GM18498 (cell line): ENCODE results near the gene CUEDC2.
A peak's percentile ranks its signal among the peaks of the same experiment; 100 is the strongest.

Source experiments
- ATAC-seq: cut with Tn5 transposase; IDR thresholded peaks from one replicate; pipeline ENCODE4 v1.9.1; 2021; ENCODE audit warnings: mild to moderate bottlenecking, moderate library complexity; ENCODE audit not compliant: unreplicated experiment

Gene CUEDC2

DNA sequence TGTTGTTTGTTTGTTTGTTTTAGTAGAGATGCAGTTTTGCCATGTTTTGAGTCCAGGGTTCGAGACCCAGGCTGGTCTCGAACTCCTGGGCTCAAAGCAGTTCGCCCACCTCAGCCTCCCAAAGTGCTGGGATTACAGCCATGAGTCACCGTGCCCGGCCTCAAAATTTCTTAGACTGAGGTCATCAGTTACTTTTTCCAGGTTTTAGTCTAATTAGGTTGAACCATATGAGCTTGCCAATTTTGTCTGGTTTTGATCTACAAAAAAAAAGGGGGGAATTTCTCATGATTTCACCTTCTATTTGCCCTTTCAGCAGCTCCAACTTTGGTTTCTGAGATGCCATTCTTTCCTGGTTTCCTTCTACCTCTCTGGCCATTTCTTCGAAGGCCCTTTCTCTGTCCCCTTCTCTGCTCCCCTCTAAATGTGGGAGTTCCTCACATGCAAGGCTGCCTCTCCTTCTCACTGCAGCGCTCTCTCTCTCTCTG, 5.5 kb downstream of the CUEDC2 start:
- no peak for ATAC-seq

DNA sequence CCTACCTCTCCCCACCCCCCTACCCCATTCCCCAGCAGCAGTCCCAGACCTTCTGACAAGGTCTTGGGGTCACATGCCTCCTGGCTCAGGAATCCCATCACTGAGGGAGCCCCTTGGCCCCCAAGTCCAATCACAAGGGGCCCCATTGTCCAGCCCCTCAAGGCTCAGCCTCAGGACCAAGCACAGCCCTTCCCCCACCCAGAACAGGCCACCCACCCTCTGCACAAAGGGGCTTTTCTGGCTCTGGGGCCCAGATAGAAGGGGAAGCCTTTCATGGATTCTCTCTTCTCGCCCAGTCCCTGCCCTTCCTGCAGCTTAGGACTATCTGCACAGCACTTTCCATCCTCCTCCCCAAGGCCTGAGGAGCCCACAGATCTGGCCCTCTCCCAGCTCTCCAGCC, 6.9 kb downstream of the CUEDC2 start:
- ATAC-seq, result no peak

DNA sequence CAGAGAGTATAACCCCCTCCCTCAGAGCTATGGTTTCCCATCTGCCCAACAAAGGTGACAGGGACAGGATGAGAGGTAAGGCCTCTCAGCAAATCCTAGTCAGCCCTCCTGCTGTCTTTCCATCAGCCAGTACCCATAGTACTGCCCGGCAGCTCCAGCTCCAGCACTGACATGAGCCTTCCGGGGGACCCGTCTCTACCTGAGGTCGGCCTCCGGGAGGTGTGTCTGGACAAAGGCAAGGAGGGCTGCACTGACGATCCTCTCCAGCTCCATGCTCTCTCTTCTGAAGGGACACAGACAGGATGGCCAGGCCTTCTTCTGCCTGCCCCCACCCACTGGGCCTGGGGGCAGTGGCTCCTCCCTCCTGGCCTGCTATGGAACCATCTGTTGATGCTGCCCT, 7.5 kb downstream of the CUEDC2 start:
- no peak for ATAC-seq

GRCh38 chr10:102424145-102424544, 8.2 kb downstream of the CUEDC2 start:
- no peak for ATAC-seq

DNA sequence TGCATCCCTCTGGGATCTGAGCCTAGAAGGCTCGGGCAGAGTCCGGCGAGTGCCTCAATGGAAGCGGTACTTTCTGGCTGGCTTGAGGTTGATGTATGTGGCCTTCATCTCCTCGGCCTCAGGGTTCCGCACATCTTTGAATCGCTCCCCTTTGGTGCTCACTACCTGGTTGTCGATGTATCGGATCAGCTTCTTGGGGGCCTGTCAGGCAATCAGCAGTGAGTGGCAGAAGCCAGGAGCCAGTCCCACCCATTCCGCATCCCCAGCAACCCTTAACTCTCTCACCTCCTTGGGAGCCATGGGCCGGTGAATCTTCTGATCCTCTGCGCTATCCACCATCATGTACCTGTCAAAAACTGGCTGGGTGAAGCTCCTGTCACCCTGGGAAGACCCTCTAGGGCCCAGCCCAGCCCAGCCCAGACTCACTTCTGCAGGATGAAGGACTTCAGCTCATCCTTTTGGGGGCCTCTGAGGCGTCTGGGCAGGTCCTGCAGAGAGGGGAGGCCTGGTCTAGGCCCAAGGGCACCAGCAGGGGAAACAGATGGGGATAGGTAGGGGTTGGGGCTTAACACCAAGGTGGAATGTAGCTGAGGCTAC, 8.9 kb downstream of the CUEDC2 start:
- ATAC-seq, result no peak

- peak; percentile 34 for ATAC-seq
These were observed 9.7 kb downstream of the CUEDC2 start for GRCh38 chr10:102422545-102423129.

DNA sequence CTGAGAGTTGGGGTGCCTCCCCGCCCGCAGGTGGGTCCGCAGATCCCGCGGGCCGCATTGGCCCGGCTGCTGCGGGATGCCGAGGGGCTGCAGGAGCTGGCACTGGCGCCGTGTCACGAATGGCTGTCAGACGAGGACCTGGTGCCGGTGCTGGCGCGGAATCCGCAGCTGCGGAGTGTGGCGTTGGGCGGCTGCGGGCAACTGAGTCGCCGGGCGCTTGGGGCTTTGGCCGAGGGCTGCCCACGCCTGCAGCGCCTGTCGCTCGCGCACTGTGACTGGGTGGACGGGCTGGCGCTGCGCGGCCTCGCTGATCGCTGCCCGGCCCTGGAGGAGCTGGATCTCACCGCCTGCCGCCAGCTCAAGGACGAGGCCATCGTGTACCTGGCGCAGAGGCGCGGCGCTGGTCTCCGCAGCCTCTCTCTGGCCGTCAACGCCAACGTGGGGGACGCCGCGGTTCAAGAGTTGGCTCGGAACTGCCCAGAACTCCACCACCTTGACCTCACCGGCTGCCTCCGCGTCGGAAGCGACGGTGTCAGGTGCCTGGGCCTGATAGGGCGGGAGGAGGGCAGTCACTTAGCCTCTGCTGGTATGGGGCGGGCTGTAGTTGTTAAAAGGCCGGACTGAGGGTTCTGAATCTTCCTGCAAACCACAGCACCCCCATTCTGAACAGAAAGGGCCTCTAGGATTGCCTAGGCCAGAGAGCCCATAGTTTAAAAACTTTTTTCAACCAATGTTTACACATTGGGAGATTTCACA, 10.4 kb downstream of the CUEDC2 start:
- peak; percentile 2 for ATAC-seq

DNA sequence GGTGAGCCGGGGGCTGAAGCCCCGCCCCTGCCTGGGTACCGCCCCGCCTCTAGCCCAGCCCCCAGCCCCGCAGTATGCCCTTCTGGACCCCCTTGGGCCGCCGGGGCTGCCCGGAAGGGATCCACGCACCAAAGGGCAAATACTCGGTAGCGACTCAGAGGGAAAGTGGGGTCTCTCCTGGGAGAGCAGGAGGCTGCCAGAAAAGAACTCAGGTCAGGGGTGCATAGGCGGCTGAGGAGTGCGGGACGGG, 10.9 kb downstream of the CUEDC2 start:
- no peak for ATAC-seq

DNA sequence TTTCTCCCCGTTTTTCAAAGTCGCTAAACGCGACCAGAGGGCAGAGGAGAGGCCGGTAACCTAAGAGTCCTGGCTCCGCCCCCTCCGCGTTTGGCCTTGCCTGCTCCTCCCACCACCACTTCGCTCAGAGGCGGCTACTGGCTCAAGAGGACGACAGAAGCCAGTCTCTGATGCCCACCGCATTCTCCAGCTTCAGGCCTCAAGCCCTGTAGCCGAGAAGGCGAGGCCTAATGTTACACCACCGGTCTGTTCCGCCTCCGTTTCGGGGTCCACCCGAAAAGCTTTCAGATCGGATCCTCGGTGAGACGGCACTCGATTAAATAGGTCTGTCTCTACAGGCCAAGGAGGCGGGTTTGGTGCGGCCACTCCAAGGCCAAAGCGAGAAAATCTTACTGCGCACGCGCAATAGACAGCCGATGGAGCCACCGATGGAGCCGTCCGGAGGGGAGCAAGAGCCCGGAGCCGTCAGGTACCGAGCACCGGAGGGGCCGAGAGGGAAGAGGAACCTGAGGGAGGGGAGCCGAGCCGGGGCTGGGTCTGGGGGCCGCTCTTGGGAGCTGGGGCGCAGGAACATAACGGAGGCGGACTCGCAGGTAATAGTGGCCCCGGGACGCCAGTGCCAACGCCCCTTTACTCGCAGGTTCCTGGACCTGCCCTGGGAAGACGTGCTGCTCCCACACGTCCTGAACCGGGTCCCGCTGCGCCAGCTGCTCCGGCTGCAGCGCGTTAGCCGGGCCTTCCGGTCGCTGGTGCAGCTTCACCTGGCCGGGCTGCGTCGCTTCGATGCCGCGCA, 11.5 kb downstream of the CUEDC2 start, which contains the start of gene FBXL15:
TSS of gene FBXL15 (plus strand) at position 123 of the 793 bp plus-strand sequence. CDS start at position 417, 294 bp downstream.
- ATAC-seq, result peak; percentile 71

GRCh38 chr10:102420181-102420713, 12.1 kb downstream of the CUEDC2 start:
- ATAC-seq, result no peak

- ATAC-seq, result no peak
These were observed 12.8 kb downstream of the CUEDC2 start for GRCh38 chr10:102419269-102420180.

- no peak for ATAC-seq
These were observed 13.6 kb downstream of the CUEDC2 start, which contains the start of gene PSD for GRCh38 chr10:102418622-102419268. TSS of gene PSD (minus strand) at chr10:102418785. CDS start at chr10:102417038, 1,747 bp downstream.

DNA sequence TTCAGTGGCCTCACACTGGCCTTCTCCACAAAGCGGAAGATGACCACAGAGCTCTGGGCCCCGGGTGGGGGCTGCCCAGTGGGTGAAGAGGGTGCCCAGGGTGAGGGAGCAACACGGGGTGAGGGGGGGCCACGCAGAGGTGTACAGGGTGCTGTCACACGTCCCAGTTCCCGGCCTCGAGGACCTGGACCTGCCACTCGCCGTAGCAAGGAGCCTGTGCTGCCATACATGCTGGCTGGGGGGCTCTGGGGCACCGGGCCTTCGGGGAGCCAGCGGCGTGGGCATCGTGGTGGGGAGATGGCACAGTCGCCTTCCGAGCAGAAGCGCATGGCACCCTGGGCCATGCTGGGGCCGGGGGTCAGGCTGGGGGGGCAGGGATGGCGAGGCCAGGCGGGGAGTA, 15.7 kb downstream of the CUEDC2 start:
- ATAC-seq, result no peak

DNA sequence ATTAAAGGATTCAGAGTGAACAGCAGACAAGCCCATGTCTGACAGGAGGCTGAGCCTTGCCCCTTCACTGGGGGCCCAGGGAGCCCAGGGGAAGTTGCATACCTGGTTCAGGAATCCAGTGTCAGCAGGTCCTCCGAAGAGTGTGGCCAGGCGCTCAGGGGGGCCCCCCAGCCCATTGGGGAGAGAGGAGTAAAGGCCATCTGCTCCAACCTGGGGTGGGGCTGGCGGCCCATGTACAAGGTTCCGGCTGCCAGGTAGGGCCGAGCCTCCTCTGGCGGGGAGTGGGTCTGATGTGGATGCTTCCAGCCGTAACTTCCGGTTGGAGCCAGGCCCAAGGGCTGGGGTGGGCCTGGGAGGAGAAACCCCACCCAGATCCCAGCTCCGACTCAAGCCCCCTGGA, 16.1 kb downstream of the CUEDC2 start:
- ATAC-seq, result no peak

DNA sequence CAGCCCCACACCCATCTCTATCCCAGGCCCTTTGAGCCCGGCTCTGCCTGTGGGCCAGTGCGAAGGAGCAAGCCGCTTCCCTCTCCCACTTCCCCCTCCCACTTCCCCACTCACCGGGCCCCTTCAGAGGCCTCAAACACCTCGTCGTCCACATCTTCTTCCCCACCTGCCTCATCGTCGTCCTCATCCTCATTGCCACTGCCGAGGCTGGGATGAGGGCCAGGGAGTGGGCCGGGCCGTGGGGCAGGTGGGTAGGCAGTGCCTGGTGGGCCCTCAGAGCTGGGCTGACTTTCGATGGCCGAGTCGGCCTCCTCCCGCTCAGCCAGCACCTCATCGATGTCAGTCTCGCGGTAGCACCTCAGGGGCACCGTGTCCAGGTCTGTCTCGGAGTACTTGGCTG, 17.6 kb downstream of the CUEDC2 start:
- ATAC-seq, result no peak

- no peak for ATAC-seq
These were observed 18.4 kb downstream of the CUEDC2 start for GRCh38 chr10:102413806-102414561.

- ATAC-seq, result no peak
These were observed 19.2 kb downstream of the CUEDC2 start for GRCh38 chr10:102413053-102413705.

GRCh38 chr10:102412293-102412692, 20.1 kb downstream of the CUEDC2 start:
- no peak for ATAC-seq
